BJ (cell line): Measurements from ENCODE around the gene C19orf25. TPM values are rescaled to one million over a fixed set of nuclear protein-coding genes. Genes with fewer than 3 reads are reported as not detected.
"Not testable (repeated sequence)": the region's sequence is repeated elsewhere in the genome, so short reads cannot be mapped to it uniquely, and the experiment has no call there.

Experiments used
- CTCF ChIA-PET: fragments of 350-600 bp; formaldehyde crosslinking; extraction: SDS; loops from one replicate; lab custom pipeline; 2021; ENCODE audit warnings: antibody characterized with exemption, inconsistent platforms; lab: Yijun Ruan, JAX
- POLR2A ChIA-PET: fragments of 300-600 bp; sonication (Branson Sonifier 250); formaldehyde crosslinking; extraction: SDS; loops from one replicate; lab custom pipeline; 2021; ENCODE audit warnings: antibody characterized with exemption; lab: Charles Lee
- DNase-seq: peaks from one replicate; pipeline ENCODE4 v3.0.0-alpha.2; 2011; ENCODE audit warnings: low read depth
- H3K27me3 ChIP-seq: 2 replicates; pipeline ENCODE4 v1.6.0; 2011; ENCODE audit warnings: low read length; ENCODE audit not compliant: control insufficient read depth, insufficient read depth
- H3K36me3 ChIP-seq: 2 replicates; pipeline ENCODE4 v1.5.1; 2011; ENCODE audit warnings: low read length; ENCODE audit not compliant: control insufficient read depth, insufficient read depth
- H3K4me3 ChIP-seq: 2 replicates; pipeline ENCODE4 v1.5.1; 2011; ENCODE audit warnings: low read depth, mild to moderate bottlenecking, control low read depth, low read length
- CTCF ChIP-seq: IDR thresholded peaks from 2 replicates; pipeline ENCODE4 v1.5.1; 2011; ENCODE audit warnings: low read depth, mild to moderate bottlenecking, control low read depth, inconsistent platforms, low read length, moderate library complexity; ENCODE audit not compliant: insufficient read depth
- polyA plus RNA-seq: library from polyadenylated mRNA; depleted of rRNA; stranded (reverse); fragments of >200 nt; gene quantifications from 2 replicates; pipeline ENCODE4 v1.2.3, GENCODE V29; 2011

Gene C19orf25
- polyA plus RNA-seq, 1 experiment = 32.6 TPM

GRCh38 chr19:1501200-1501595 is 22.2 kb upstream of the C19orf25 start:
- Histone ChIP-seq H3K4me3 (no peak overlapping the region), H3K27me3 (peaks cover 10% of the 10 kb centered on the region), H3K36me3 (no peaks in the 10 kb centered on the region)
- DNase-seq = no peak
- TF ChIP-seq CTCF = no peak
- POLR2A ChIA-PET = no interaction called here
- CTCF ChIA-PET = no interaction called here

GRCh38 chr19:1499231-1499630 is 20.2 kb upstream of the C19orf25 start:
- H3K27me3 ChIP-seq = peaks cover 10% of the 10 kb centered on the region
- CTCF ChIA-PET, DNase-seq, H3K4me3 ChIP-seq, H3K36me3 ChIP-seq, POLR2A ChIA-PET: not testable (repeated sequence)

GRCh38 chr19:1497578-1498235 is 18.7 kb upstream of the C19orf25 start:
- no peak for TF ChIP-seq CTCF
- CTCF ChIA-PET = no interaction called here
- POLR2A ChIA-PET = no interaction called here
- DNase-seq = no peak
- H3K27me3 ChIP-seq = peaks cover 2% of the 10 kb centered on the region
- H3K36me3 ChIP-seq = no peaks in the 10 kb centered on the region
- H3K4me3 ChIP-seq = no peak overlapping the region

- Histone ChIP-seq H3K36me3 (no peaks in the 10 kb centered on the region), H3K27me3 (peaks cover 2% of the 10 kb centered on the region), H3K4me3 (no peak overlapping the region)
- TF ChIP-seq CTCF = no peak
- no peak for DNase-seq
- POLR2A ChIA-PET = no interaction called here
- CTCF ChIA-PET = no interaction called here
These were observed 17.9 kb upstream of the C19orf25 start for GRCh38 chr19:1496714-1497577.

GRCh38 chr19:1495799-1496713 is 17.0 kb upstream of the C19orf25 start:
- no peaks in the 10 kb centered on the region for H3K36me3 ChIP-seq
- ChIA-PET CTCF (no interaction called here), POLR2A (no interaction called here)
- no peak overlapping the region for H3K4me3 ChIP-seq
- TF ChIP-seq CTCF = no peak
- peaks cover 7% of the 10 kb centered on the region for H3K27me3 ChIP-seq
- no peak for DNase-seq
